CD14-positive monocyte (primary cell): ENCODE measurements around the gene KTI12. TPM values are rescaled to one million over a fixed set of nuclear protein-coding genes. Genes with fewer than 3 reads are reported as not detected.

Source experiments
- DNase-seq, 3 donors: peaks; one replicate each; pipeline ENCODE4 v3.0.0-alpha.2; 2011 to 2022
- H2AFZ ChIP-seq: 2 replicates; pipeline ENCODE4 v1.6.0; 2012; ENCODE audit warnings: mild to moderate bottlenecking, low read depth, low read length, inconsistent platforms; ENCODE audit not compliant: insufficient read depth, poor library complexity, severe bottlenecking
- H3K27ac ChIP-seq, 2 donors: 1 replicate in 1 of 2; 2 replicates in 1 of 2; pipeline ENCODE4 v1.5.1; 2012 to 2013; ENCODE audit warnings: low read length in 2 of 2, control low read depth in 1 of 2, inconsistent platforms in 1 of 2, low read depth in 1 of 2, mild to moderate bottlenecking in 1 of 2
- H3K27me3 ChIP-seq, 2 donors: one replicate each; pipeline versions ENCODE4 v1.6.0 to v1.6.1; 2011 to 2013; ENCODE audit warnings: low read length in 2 of 2; ENCODE audit not compliant: control insufficient read depth in 2 of 2, insufficient read depth in 2 of 2
- H3K36me3 ChIP-seq, 2 donors: replicated peaks in 1 of 2; 1 replicate in 1 of 2; 2 replicates in 1 of 2; pipeline versions ENCODE4 v1.5.1 to v1.6.1; 2012 to 2013; ENCODE audit warnings: low read length in 2 of 2, control low read depth in 1 of 2, inconsistent platforms in 1 of 2, mild to moderate bottlenecking in 1 of 2; ENCODE audit not compliant: insufficient read depth in 2 of 2, control insufficient read depth in 1 of 2
- H3K4me1 ChIP-seq, 2 donors: 1 replicate in 1 of 2; 2 replicates in 1 of 2; pipeline versions ENCODE4 v1.5.1 to v1.6.1; 2012 to 2013; ENCODE audit warnings: low read length in 2 of 2, control low read depth in 1 of 2, inconsistent platforms in 1 of 2, mild to moderate bottlenecking in 1 of 2, moderate library complexity in 1 of 2; ENCODE audit not compliant: insufficient read depth in 2 of 2, control insufficient read depth in 1 of 2
- H3K4me2 ChIP-seq: replicated peaks from 2 replicates; pipeline ENCODE3; 2012; ENCODE audit warnings: low read length, moderate library complexity, mild to moderate bottlenecking; ENCODE audit not compliant: poor library complexity, severe bottlenecking; ENCODE audit errors: extremely low read depth
- H3K4me3 ChIP-seq, 3 experiments: fragments of 200-600 bp in 1 of 3; sonication (generic) in 1 of 3; replicated peaks in 1 of 3; 1 replicate in 2 of 3; 2 replicates in 1 of 3; pipeline ENCODE4 v1.5.1; 2011 to 2013; ENCODE audit warnings: low read length in 3 of 3, mild to moderate bottlenecking in 3 of 3, control low read depth in 2 of 3, low read depth in 2 of 3, inconsistent platforms in 1 of 3, moderate library complexity in 1 of 3
- H3K79me2 ChIP-seq: 2 replicates; pipeline ENCODE4 v1.6.0; 2012; ENCODE audit warnings: mild to moderate bottlenecking, control low read depth, inconsistent platforms, low read length, moderate library complexity; ENCODE audit not compliant: insufficient read depth
- H3K9ac ChIP-seq: 2 replicates; pipeline ENCODE4 v1.6.0; 2017; ENCODE audit warnings: low read length, mild to moderate bottlenecking; ENCODE audit not compliant: insufficient read depth, poor library complexity, severe bottlenecking
- H3K9me3 ChIP-seq, 2 donors: replicated peaks in 1 of 2; 1 replicate in 1 of 2; 2 replicates in 1 of 2; pipeline versions ENCODE4 v1.5.1 to v1.6.1; 2012 to 2013; ENCODE audit warnings: low read length in 2 of 2, control low read depth in 1 of 2; ENCODE audit not compliant: control insufficient read depth in 1 of 2, insufficient read depth in 1 of 2
- H4K20me1 ChIP-seq: 2 replicates; pipeline ENCODE4 v1.6.0; 2012; ENCODE audit warnings: mild to moderate bottlenecking, low read length, control low read depth, moderate library complexity; ENCODE audit not compliant: insufficient read depth
- H3K27ac Mint-ChIP-seq, 7 donors: one replicate each; pipeline ENCODE4 v1.8.0; 2020; ENCODE audit warnings: mild to moderate bottlenecking in 7 of 7, mixed read lengths in 7 of 7, moderate library complexity in 6 of 7, inconsistent platforms in 2 of 7
- H3K27me3 Mint-ChIP-seq, 3 donors: one replicate each; pipeline ENCODE4 v1.8.0; 2021 to 2022; ENCODE audit warnings: low read depth in 3 of 3, mild to moderate bottlenecking in 3 of 3, mixed read lengths in 3 of 3, moderate library complexity in 3 of 3, inconsistent platforms in 1 of 3
- H3K36me3 Mint-ChIP-seq, 2 donors: one replicate each; pipeline ENCODE4 v1.8.0; 2020; ENCODE audit warnings: mixed read lengths in 2 of 2, inconsistent platforms in 1 of 2, mild to moderate bottlenecking in 1 of 2
- H3K4me1 Mint-ChIP-seq: one replicate; pipeline ENCODE4 v1.8.0; 2020; ENCODE audit warnings: mild to moderate bottlenecking, mixed read lengths
- H3K4me3 Mint-ChIP-seq, 2 donors: one replicate each; pipeline ENCODE4 v1.8.0; 2020; ENCODE audit warnings: mild to moderate bottlenecking in 2 of 2, mixed read lengths in 2 of 2, moderate library complexity in 1 of 2
- H3K9me3 Mint-ChIP-seq, 7 donors: one replicate each; pipeline ENCODE4 v1.8.0; 2020 to 2022; ENCODE audit warnings: mixed read lengths in 7 of 7, mild to moderate bottlenecking in 6 of 7, moderate library complexity in 6 of 7, inconsistent platforms in 2 of 7
- CTCF ChIP-seq: fragments of 200-600 bp; IDR thresholded peaks from one replicate; pipeline ENCODE4 v1.8.0; 2022; ENCODE audit warnings: antibody characterized with exemption, mild to moderate bottlenecking
- WGBS: methylation state at CpG from one replicate; pipeline ENCODE4 v1.1.5; 2013; ENCODE audit warnings: missing lambda C conversion rate; ENCODE audit not compliant: insufficient coverage; 5-methylcytosine and 5-hydroxymethylcytosine counted together
- intact Hi-C, 2 donors: fragments of 100-400 bp; cut with micrococcal nuclease; formaldehyde crosslinking; loops; one replicate each; pipeline versions ENCODE4 v1.15.0 to v1.15.1; 2023
- polyA plus RNA-seq, 3 donors: library from polyadenylated mRNA; depleted of rRNA in 1 of 3; unstranded in 2 of 3; stranded (reverse) in 1 of 3; fragments of 300-500 nt in 2 of 3; fragments of >200 nt in 1 of 3; fragmentation: Illumina TruSeq in 2 of 3; gene quantifications; 1 replicate in 2 of 3; 2 replicates in 1 of 3; pipeline ENCODE4 v1.2.3, GENCODE V29; 2012 to 2021

KTI12 gene
- polyA plus RNA-seq, 3 donors: 6.4 to 18.2 (median 16.2) TPM

GRCh38 chr1:51998701-51999100 is 34.9 kb downstream of the KTI12 start:
- Mint-ChIP-seq H3K9me3 (peaks cover 0 to 2% (median 0%) of the 10 kb centered on the region in 7 donors), H3K27ac (no peak overlapping the region), H3K4me3 (no peak overlapping the region)

GRCh38 chr1:51997974-51998382 is 35.6 kb downstream of the KTI12 start:
- no peaks in the 10 kb centered on the region for H3K36me3 Mint-ChIP-seq
- Histone ChIP-seq H2AFZ (no peak overlapping the region), H3K9ac (no peak overlapping the region), H3K27me3 (peaks cover 3 to 8% of the 10 kb centered on the region in 2 donors), H3K4me3 (no peak overlapping the region), H3K79me2 (no peaks in the 10 kb centered on the region), H4K20me1 (no peaks in the 10 kb centered on the region), H3K9me3 (no peaks in the 10 kb centered on the region), H3K4me1 (no peaks in the 10 kb centered on the region), H3K27ac (no peak overlapping the region), H3K4me2 (no peak overlapping the region), H3K36me3 (no peaks in the 10 kb centered on the region)
- H3K4me3 Mint-ChIP-seq: no peak overlapping the region
- WGBS: 74% methylated on average over 5 of the region's 5 CpGs
- peaks cover 0 to 2% (median 0%) of the 10 kb centered on the region in 7 donors for H3K9me3 Mint-ChIP-seq
- H3K4me1 Mint-ChIP-seq: no peaks in the 10 kb centered on the region
- no peak for TF ChIP-seq CTCF
- no peak overlapping the region for H3K27ac Mint-ChIP-seq
- DNase-seq: no peak
- intact Hi-C loops: no loop called here
- peaks cover 14 to 16% (median 15%) of the 10 kb centered on the region in 3 donors for H3K27me3 Mint-ChIP-seq

More at GRCh38 chr1:51998701-51999100, 34.9 kb downstream of the KTI12 start:
- H3K4me1 Mint-ChIP-seq: no peaks in the 10 kb centered on the region
- no peak for TF ChIP-seq CTCF
- H3K4me3 ChIP-seq: no peak overlapping the region
- H3K36me3 ChIP-seq: no peaks in the 10 kb centered on the region
- H3K27me3 Mint-ChIP-seq: peaks cover 10 to 14% (median 12%) of the 10 kb centered on the region in 3 donors
- H3K27ac ChIP-seq: no peak overlapping the region
- H3K27me3 ChIP-seq: peaks cover 2 to 8% of the 10 kb centered on the region in 2 donors
- H3K9me3 ChIP-seq: no peaks in the 10 kb centered on the region
- no peak overlapping the region for H3K9ac ChIP-seq
- no peaks in the 10 kb centered on the region for H4K20me1 ChIP-seq
- no peak overlapping the region for H2AFZ ChIP-seq
- H3K36me3 Mint-ChIP-seq: no peaks in the 10 kb centered on the region
- intact Hi-C loops: no loop called here
- H3K4me2 ChIP-seq: no peak overlapping the region
- H3K4me1 ChIP-seq: no peaks in the 10 kb centered on the region
- no CpG with 5 or more reads among the region's 1 CpG for WGBS
- no peak for DNase-seq
- no peaks in the 10 kb centered on the region for H3K79me2 ChIP-seq
